Measurements from ENCODE around the gene PPFIA1. TPM values are rescaled to one million over a fixed set of nuclear protein-coding genes. Genes with fewer than 3 reads are reported as not detected.
A peak's percentile ranks its signal among the peaks of the same experiment; 100 is the strongest.

PPFIA1 gene
- total RNA-seq, 2 experiments from 2014 or later: 27.2 to 30.9 TPM

DNA sequence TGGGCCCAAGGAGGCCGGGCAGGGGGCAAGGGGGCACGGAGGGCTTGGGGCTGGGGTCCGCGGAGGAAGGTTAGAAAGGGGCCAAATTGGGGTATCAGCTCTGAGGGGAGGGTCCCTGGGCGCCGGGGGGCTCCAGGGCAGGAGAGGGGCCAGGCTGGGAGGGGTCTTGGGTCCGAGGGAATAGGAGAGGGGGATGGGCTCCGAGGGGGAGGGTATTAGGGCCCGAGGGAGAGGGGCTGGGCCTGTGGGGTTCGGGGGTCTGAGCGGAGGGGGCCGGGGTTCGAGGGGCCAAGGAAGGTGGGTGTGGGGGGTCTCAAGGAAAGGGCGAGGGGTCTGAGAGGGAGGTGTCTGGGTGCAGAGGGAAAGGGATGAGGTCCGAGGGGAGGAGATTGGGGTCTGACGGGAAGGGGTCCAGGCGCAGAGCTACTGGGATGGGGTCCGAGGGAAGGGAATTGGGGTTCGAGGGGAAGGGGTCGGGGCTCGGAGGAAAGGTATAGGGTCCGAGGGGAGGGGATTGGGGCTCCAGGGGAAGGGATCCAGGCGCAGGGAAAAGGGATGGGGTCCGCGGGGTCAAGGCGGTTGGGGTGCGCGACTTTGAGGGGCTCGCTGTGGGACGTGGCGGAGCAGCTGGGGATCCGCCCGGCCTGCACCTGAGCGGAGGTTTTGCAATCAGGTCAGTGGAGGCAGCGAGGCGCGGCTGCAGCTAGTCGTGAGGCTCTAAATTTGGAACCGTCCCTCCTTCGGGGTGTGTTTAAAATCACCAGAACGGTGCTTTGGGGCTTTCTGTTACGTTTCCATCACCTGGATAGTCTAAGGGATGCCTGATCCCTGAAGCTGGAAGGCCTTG, 128.6 kb downstream of the PPFIA1 start:
- POLR2A ChIA-PET: interaction anchor here (1.1 kb wide), 2 partner anchors 7 to 15 kb away, joined by 3 read pairs; no protein-coding TSS in a partner anchor
- DNase-seq (peak; percentile 47), ATAC-seq (no peak)
- H3K4me3 Mint-ChIP-seq: peak overlapping the region; percentile 56
- peaks cover 35% of the 10 kb centered on the region for H3K4me1 Mint-ChIP-seq (ENCODE audit: low read depth)
- TF ChIP-seq, protein P1, sequence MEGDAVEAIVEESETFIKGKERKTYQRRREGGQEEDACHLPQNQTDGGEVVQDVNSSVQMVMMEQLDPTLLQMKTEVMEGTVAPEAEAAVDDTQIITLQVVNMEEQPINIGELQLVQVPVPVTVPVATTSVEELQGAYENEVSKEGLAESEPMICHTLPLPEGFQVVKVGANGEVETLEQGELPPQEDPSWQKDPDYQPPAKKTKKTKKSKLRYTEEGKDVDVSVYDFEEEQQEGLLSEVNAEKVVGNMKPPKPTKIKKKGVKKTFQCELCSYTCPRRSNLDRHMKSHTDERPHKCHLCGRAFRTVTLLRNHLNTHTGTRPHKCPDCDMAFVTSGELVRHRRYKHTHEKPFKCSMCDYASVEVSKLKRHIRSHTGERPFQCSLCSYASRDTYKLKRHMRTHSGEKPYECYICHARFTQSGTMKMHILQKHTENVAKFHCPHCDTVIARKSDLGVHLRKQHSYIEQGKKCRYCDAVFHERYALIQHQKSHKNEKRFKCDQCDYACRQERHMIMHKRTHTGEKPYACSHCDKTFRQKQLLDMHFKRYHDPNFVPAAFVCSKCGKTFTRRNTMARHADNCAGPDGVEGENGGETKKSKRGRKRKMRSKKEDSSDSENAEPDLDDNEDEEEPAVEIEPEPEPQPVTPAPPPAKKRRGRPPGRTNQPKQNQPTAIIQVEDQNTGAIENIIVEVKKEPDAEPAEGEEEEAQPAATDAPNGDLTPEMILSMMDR (IDR thresholded peaks at IDR 0.05): no peak
- CTCF ChIA-PET: no interaction called here
- intact Hi-C loops (cut with micrococcal nuclease): no loop called here
- H3K27me3 Mint-ChIP-seq: peaks cover 34% of the 10 kb centered on the region
- no peaks in the 10 kb centered on the region for H3K9me3 Mint-ChIP-seq
- no peak overlapping the region for H3K27ac Mint-ChIP-seq
- peaks cover 1% of the 10 kb centered on the region for H3K36me3 Mint-ChIP-seq (ENCODE audit: low read depth)

DNA sequence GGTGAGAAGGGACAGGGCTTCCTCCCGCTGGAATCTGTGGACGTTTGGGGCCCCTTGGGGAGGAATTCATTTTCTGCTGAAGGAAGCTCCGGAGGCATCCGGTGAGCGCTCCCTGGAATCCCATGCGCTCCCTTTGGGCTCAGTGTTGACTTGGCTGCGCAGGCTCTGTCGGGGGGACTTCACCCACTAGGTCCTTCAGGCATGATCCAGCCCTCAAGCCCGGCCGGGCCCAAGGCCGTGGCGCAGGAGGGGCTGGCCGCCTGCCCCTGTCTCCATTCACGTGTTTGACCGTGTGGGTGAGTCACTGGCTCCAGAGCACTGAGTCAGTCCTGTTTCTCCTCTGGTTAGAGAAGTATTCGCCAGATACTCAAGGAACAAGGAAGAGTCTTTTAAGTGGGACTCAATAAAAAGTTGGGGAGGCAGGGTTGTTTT, 129.2 kb downstream of the PPFIA1 start:
- no peaks in the 10 kb centered on the region for H3K9me3 Mint-ChIP-seq
- ChIA-PET CTCF (no interaction called here), POLR2A (interaction anchor here (0.6 to 1.1 kb wide), 4 partner anchors 8 to 61 kb away, joined by 3 to 4 read pairs (median 3); no protein-coding TSS in a partner anchor)
- peaks cover 35% of the 10 kb centered on the region for H3K4me1 Mint-ChIP-seq (ENCODE audit: low read depth)
- ATAC-seq (no peak), DNase-seq (no peak)
- TF ChIP-seq, protein P1 (IDR thresholded peaks at IDR 0.05): no peak
- H3K27ac Mint-ChIP-seq: no peak overlapping the region
- intact Hi-C loops (cut with micrococcal nuclease): no loop called here
- peaks cover 35% of the 10 kb centered on the region for H3K27me3 Mint-ChIP-seq
- peak overlapping the region; percentile 27 for H3K4me3 Mint-ChIP-seq
- peaks cover 1% of the 10 kb centered on the region for H3K36me3 Mint-ChIP-seq (ENCODE audit: low read depth)

DNA sequence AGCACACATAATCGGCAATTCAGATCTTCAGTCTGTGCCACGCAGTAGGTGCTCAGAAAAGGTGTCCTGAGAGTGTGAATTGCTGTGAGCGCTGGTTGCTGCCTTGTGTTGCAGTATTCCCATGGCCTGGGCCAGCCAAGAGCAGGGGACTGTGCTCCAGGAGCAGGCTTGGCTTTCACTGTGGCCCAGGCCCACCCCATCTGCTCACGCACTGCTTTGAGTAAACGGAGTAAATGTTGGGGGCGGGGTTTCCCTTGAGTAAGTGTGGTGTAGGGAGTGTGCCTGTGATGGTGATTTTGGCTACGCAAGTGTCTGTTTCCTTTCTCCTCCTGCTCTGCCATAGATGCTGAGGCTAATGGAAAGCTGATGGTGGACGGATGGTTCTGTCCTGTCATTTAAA, 130.2 kb downstream of the PPFIA1 start:
- POLR2A ChIA-PET: interaction anchor here (1.1 kb wide), 1 partner anchor 33 kb away, joined by 3 read pairs; no protein-coding TSS in a partner anchor
- no peak overlapping the region for H3K4me3 Mint-ChIP-seq
- no peak for DNase-seq
- TF ChIP-seq, protein P1 (IDR thresholded peaks at IDR 0.05): no peak
- H3K9me3 Mint-ChIP-seq: no peaks in the 10 kb centered on the region
- no peak for ATAC-seq
- H3K27me3 Mint-ChIP-seq: peaks cover 34% of the 10 kb centered on the region
- CTCF ChIA-PET: no interaction called here
- peaks cover 1% of the 10 kb centered on the region for H3K36me3 Mint-ChIP-seq (ENCODE audit: low read depth)
- peaks cover 35% of the 10 kb centered on the region for H3K4me1 Mint-ChIP-seq (ENCODE audit: low read depth)
- H3K27ac Mint-ChIP-seq: no peak overlapping the region
- intact Hi-C loops (cut with micrococcal nuclease): no loop called here

- no peak overlapping the region for H3K4me3 Mint-ChIP-seq
- ChIA-PET POLR2A (no interaction called here), CTCF (no interaction called here)
- H3K27me3 Mint-ChIP-seq: peaks cover 29% of the 10 kb centered on the region
- ATAC-seq (no peak), DNase-seq (no peak)
- TF ChIP-seq, protein P1 (IDR thresholded peaks at IDR 0.05): no peak
- H3K4me1 Mint-ChIP-seq (ENCODE audit: low read depth): peaks cover 35% of the 10 kb centered on the region
- H3K27ac Mint-ChIP-seq: no peak overlapping the region
- intact Hi-C loops (cut with micrococcal nuclease): no loop called here
- peaks cover 1% of the 10 kb centered on the region for H3K36me3 Mint-ChIP-seq (ENCODE audit: low read depth)
- H3K9me3 Mint-ChIP-seq: no peaks in the 10 kb centered on the region
Observed at GRCh38 chr11:70402016-70402415, 131.5 kb downstream of the PPFIA1 start.

- ChIA-PET POLR2A (no interaction called here), CTCF (no interaction called here)
- Mint-ChIP-seq H3K27ac (no peak overlapping the region), H3K36me3 (ENCODE audit: low read depth) (peaks cover 4% of the 10 kb centered on the region), H3K9me3 (no peaks in the 10 kb centered on the region), H3K27me3 (peaks cover 25% of the 10 kb centered on the region), H3K4me3 (no peak overlapping the region), H3K4me1 (ENCODE audit: low read depth) (peaks cover 29% of the 10 kb centered on the region)
- intact Hi-C loops (cut with micrococcal nuclease): no loop called here
- ATAC-seq (peak; percentile 24), DNase-seq (no peak)
- TF ChIP-seq, protein P1 (IDR thresholded peaks at IDR 0.05): no peak
Observed at GRCh38 chr11:70402685-70403084, 132.2 kb downstream of the PPFIA1 start.

Data from activated CD8-positive, alpha-beta T cell treated with anti-CD3 and anti-CD28 coated beads for 36 hours (primary cell).